ENCODE results near the gene FSTL4. TPM values are rescaled to one million over a fixed set of nuclear protein-coding genes. Genes with fewer than 3 reads are reported as not detected.
A peak's percentile ranks its signal among the peaks of the same experiment; 100 is the strongest.

FSTL4 gene
- total and polyA plus RNA-seq, 2 experiments from 2014 or later = 1.4 to 2.8 TPM

- H3K36me3 Mint-ChIP-seq (ENCODE audit: low read depth) = no peaks in the 10 kb centered on the region
- H3K4me1 ChIP-seq (ENCODE audit: insufficient read depth) = peaks cover 12% of the 10 kb centered on the region
- no peaks in the 10 kb centered on the region for H3K79me2 ChIP-seq (replicated peaks; ENCODE audit: insufficient read depth)
- H3K4me2 ChIP-seq = no peak overlapping the region
- ATAC-seq = no peak
- H2AFZ ChIP-seq = no peak overlapping the region
- peaks cover 27% of the 10 kb centered on the region for H3K4me1 Mint-ChIP-seq
- H3K9me3 Mint-ChIP-seq = no peaks in the 10 kb centered on the region; the same call in 1 of the 3 replicates
- H3K4me3 Mint-ChIP-seq = no peak overlapping the region
- TF ChIP-seq NANOG (IDR thresholded peaks at IDR 0.05; ENCODE audit: borderline replicate concordance) = no peak
- no peak for TF ChIP-seq JUNB (IDR thresholded peaks at IDR 0.05; ENCODE audit: unreplicated experiment)
- no peak for TF ChIP-seq EZH2phosphoT487 (IDR thresholded peaks at IDR 0.05; ENCODE audit: unreplicated experiment)
- no peak for TF ChIP-seq CREB1 (CRISPR knock-in tag; IDR thresholded peaks at IDR 0.05; ENCODE audit: low read depth)
- TF ChIP-seq EZH2 (IDR thresholded peaks at IDR 0.05; ENCODE audit: low read depth, unreplicated experiment) = no peak
- no peaks in the 10 kb centered on the region for H3K27me3 ChIP-seq (ENCODE audit: insufficient read depth)
- H3K27me3 Mint-ChIP-seq (ENCODE audit: insufficient read depth, low read depth, poor library complexity) = peaks cover 4% of the 10 kb centered on the region
- H4K20me1 ChIP-seq (replicated peaks; ENCODE audit: insufficient read depth) = no peaks in the 10 kb centered on the region
- no peak for DNase-seq (ENCODE audit: low spot score)
- no peak overlapping the region for H3K4me3 ChIP-seq
- H3K36me3 ChIP-seq (ENCODE audit: insufficient read depth) = no peaks in the 10 kb centered on the region
- no peak overlapping the region for H3K27ac Mint-ChIP-seq
- no peaks in the 10 kb centered on the region for H3F3A ChIP-seq (replicated peaks; ENCODE audit: low read depth)
- no peak overlapping the region for H3K27ac ChIP-seq (ENCODE audit: low read depth)
- peaks cover 4% of the 10 kb centered on the region; the same call in 1 of the 2 replicates for H3K9me2 ChIP-seq (ENCODE audit: insufficient read depth)
Measured at GRCh38 chr5:133348406-133348805, 263.9 kb downstream of the FSTL4 start.

- Histone ChIP-seq H3K4me3 (no peak overlapping the region), H3F3A (replicated peaks; ENCODE audit: low read depth) (no peaks in the 10 kb centered on the region), H3K9me2 (ENCODE audit: insufficient read depth) (peaks cover 4% of the 10 kb centered on the region; the same call in 1 of the 2 replicates), H3K79me2 (replicated peaks; ENCODE audit: insufficient read depth) (no peaks in the 10 kb centered on the region), H3K36me3 (ENCODE audit: insufficient read depth) (no peaks in the 10 kb centered on the region), H4K20me1 (replicated peaks; ENCODE audit: insufficient read depth) (no peaks in the 10 kb centered on the region), H3K4me2 (no peak overlapping the region), H3K27ac (ENCODE audit: low read depth) (no peak overlapping the region), H3K27me3 (ENCODE audit: insufficient read depth) (no peaks in the 10 kb centered on the region), H3K4me1 (ENCODE audit: insufficient read depth) (peaks cover 19% of the 10 kb centered on the region), H2AFZ (no peak overlapping the region)
- Mint-ChIP-seq H3K27ac (no peak overlapping the region), H3K9me3 (no peaks in the 10 kb centered on the region; the same call in 1 of the 3 replicates), H3K4me3 (no peak overlapping the region), H3K27me3 (ENCODE audit: insufficient read depth, low read depth, poor library complexity) (peaks cover 11% of the 10 kb centered on the region), H3K36me3 (ENCODE audit: low read depth) (no peaks in the 10 kb centered on the region), H3K4me1 (peaks cover 32% of the 10 kb centered on the region)
- DNase-seq (ENCODE audit: low spot score) = peak; percentile 43
- ATAC-seq = peak; percentile 78
- TF ChIP-seq ZNF462 (CRISPR knock-in tag; IDR thresholded peaks at IDR 0.05) (no peak), CTCF (conservative IDR thresholded peaks at IDR 0.05; ENCODE audit: low read depth in 2 of 2) (peak; percentile 11 to 57; a peak in 2 of 4 replicates), ETS1 (IDR thresholded peaks at IDR 0.05) (no peak), ZNF331 (CRISPR knock-in tag; IDR thresholded peaks at IDR 0.05; ENCODE audit: low read depth) (no peak), JUNB (IDR thresholded peaks at IDR 0.05; ENCODE audit: unreplicated experiment) (no peak)
Measured at GRCh38 chr5:133347039-133347438, 265.3 kb downstream of the FSTL4 start.
